HG02571 (cell line): Measurements from ENCODE around the gene WNT4.
"Not testable (repeated sequence)": the region's sequence is repeated elsewhere in the genome, so short reads cannot be mapped to it uniquely, and the experiment has no call there.

ENCODE experiments used
- ATAC-seq: cut with Tn5 transposase; IDR thresholded peaks from one replicate; pipeline ENCODE4 v1.9.1; 2021; ENCODE audit warnings: mild to moderate bottlenecking, moderate library complexity; ENCODE audit not compliant: unreplicated experiment

WNT4 gene

DNA sequence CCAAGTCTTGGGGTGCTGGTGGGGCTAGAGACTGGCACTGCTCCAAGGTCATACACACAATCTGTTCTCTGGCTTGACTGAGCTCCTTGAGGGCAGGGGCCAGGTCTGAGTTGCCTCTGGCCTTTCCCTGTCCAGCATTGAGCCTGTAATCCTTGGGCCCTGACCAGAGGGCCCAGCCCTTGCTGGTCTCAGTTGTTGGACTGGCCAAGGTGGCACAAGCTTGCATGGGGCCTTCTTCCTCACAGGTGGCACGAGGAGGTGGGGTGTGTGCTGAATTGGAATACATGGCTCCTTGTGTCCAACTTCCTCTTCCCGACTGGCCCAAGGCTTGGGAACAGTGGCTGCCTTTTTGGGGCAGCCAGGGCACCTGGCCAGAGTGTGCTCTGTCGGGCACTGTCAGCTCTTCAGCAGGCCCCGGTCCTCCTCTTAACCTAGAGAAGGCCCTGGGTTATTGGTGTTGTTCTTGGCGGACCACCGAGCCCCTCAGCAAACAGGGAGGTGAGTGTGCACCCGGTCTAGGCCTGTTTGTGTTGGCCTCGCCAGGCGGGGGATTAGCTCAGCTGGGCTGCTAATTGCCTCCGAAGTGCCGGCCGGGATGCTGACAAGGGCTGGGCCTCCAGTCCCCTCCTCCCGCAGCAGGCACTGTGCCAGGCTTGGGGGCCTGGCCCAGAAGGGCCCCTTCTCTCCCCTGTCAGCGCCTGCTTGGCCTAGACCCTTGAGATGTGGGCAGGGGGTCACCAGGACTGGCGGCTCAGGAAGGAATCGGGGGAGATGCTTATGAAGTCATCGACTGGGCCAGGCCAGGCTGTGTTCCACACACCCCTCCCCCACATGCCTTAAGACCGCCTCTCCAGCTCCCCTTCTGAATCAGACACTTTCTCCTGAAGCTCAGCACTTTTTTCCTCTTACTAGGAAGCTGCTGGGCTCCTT, 28.5 kb downstream of the WNT4 start:
- no peak for ATAC-seq

- ATAC-seq = no peak
These were observed 30.3 kb downstream of the WNT4 start for GRCh38 chr1:22112554-22112953.

- ATAC-seq = no peak
These were observed 31.3 kb downstream of the WNT4 start for GRCh38 chr1:22111620-22112019.

GRCh38 chr1:22111115-22111514, 31.8 kb downstream of the WNT4 start:
- ATAC-seq = no peak

DNA sequence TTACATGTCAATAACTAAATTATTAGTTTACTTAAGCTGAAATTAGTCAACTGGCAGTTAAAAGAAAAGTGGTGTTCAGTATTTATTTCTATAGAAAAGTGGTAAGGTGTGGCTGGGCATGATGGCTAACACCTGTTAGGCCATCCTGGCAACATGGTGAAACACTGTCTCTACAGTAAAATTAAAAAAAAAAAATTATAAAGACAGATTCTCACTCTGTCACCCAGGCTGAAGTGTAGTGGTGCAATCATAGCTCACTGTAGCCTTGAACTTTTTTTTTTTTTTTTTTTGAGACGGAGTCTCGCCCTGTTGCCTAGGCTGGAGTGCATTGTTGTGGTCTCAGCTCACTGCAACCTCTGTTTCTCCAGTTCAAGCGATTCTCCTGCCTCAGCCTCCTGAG, 32.9 kb downstream of the WNT4 start:
- no peak for ATAC-seq

- no peak for ATAC-seq
These were observed 34.4 kb downstream of the WNT4 start for GRCh38 chr1:22108339-22109105.

- no peak for ATAC-seq
These were observed 35.8 kb downstream of the WNT4 start for GRCh38 chr1:22107126-22107525.

DNA sequence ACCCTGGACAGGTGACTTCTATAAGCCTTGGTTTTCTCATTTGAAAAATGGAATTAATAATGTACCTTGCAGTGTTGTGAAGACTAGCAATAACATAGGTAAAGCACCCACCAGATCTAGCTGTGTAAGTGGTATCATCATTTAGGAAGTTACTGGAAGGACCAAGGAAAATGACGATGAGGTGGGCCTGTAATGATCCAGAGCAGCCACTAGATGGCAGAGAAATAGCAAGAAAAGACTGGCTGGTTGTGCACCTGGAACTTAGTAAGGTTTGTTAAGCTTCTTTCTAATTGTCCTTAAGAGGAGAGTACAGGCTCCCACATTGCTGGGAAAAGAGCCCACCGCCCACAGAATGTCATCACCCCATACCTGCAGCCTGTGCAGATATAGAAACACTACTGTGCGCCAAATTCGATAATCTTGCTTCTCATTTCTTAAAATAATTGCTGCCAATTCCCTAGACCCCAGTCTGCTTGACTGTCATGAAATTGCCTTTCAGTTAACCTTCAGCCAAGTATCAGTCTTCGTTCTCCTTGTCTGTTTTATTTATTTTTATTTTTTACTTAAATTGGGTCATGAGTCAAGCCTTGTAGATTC, 37.2 kb downstream of the WNT4 start:
- ATAC-seq = no peak

DNA sequence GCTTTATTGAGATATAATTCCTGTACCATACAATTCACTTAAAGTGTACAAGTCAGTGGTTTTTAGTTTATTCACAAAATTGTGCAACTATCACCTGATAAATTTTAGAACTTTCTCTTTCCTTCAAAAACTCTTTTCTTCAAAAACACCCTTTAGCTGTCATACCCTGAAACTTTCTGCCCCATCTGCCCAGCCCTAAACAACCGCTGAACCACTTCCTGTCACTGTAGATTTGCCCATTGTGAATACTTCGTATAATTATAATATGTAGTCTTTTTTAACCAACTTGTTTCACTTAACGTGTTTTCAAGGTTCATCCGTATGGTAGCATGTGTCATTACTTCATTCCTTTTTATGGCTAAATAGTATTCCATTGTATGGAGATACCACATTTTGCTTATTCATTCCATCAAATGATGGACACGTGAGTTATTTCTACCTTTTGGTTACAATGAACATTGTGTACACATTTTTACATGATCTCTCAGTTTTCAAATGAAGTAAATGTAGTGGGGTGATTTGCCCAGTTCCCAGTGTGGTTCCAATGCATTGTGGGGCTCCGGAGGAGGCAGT, 37.9 kb downstream of the WNT4 start:
- ATAC-seq = no peak

- ATAC-seq = no peak
These were observed 38.8 kb downstream of the WNT4 start for GRCh38 chr1:22104094-22104493.

DNA sequence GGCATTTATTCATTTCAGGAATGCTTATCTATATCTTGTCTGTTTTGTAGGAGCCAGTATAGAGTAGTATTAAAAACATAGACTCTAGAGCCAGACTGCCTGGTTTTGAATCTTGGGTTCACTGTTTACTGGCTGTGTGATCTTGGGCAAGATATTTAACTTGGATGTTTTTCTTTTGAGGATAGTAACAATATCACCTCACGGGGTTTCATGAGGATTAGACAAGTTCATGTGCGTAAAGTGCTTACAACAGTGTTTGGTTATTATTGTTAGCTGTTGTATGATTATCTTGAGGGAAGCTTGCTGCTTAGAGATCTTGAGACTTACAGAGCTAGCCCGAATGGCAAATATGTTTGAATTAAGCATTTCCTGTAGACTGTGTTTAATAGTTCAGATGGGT, 40.2 kb downstream of the WNT4 start:
- ATAC-seq = no peak

DNA sequence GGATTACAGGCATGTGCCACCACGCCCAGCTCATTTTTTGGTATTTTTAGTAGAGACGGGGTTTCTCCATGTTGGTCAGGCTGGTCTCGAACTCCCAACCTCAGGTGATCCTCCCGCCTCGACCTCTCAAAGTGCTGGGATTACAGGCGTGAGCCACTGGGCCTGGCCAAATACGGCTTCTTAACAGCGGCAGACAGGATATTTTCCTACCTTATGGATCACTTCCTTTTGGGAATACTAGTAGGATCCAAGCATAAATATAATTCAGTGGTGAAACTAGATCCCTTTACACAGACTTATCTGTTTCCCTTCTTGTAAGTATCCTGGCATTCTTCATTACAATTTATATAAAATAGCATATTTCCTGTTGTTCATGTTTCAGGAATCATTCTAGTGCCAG, 40.9 kb downstream of the WNT4 start:
- no peak for ATAC-seq

GRCh38 chr1:22101199-22101598, 41.7 kb downstream of the WNT4 start:
- no peak for ATAC-seq

DNA sequence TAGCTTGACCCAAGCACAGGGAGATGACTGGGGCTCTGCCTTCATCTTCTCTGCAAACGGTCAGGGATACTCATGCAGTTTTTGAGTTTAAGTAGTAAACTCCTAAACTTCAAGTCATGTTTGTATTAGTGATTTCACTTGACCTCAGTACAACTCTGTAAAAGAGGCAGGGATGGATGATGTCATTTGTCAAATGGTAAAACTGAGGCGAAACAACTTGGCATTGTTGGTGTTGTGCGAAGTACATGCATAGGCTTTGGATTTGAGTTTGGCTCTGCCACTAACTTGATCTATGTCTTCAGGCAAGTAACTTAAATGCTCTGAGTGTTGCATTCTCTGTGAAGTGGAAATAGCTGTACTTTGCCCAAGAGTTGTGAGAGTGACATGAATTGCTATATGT, 42.7 kb downstream of the WNT4 start:
- ATAC-seq = no peak

DNA sequence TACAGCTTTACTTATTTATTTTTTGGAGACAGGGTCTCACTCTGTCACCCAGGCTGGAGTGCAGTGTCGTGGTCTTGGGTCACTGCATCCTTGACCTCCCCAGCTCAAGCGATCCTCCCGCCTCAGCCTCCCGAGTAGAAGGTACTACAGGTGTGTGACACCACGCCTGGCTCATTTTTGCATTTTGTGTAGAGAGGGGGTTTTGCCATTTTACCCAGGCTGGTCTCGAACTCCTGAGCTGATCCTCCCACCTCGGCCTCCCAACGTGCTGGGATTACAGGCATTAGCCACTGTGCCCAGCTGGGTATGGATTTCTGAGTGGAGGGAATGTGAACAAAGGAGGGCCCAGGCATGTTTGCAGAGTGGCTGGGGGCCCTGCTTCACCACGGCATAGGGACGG, 44.1 kb downstream of the WNT4 start:
- ATAC-seq = no peak

DNA sequence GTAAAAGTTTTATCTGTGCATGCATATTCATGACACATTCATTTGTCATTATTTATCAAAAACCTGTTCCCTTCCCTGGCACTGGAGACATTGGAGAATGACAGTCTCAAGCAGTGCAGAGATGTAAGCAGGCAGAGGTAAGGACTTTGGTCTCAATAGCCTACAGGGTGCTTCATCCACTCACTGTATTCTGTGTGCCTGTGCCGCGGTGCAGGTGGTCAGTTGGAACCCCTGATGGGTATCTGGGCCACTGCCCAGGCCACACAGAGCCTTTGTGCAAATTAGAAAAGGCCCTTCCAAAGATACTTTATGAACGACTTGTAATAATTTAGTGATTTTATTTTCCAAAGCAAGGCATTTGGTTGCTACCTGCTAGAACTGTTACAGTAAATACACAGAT, 46.4 kb downstream of the WNT4 start:
- no peak for ATAC-seq

- ATAC-seq = no peak
These were observed 46.9 kb downstream of the WNT4 start for GRCh38 chr1:22096036-22096435.

GRCh38 chr1:22093513-22093912, 49.4 kb downstream of the WNT4 start:
- ATAC-seq = no peak

GRCh38 chr1:22092026-22092768, 50.7 kb downstream of the WNT4 start:
- not testable (repeated sequence) for ATAC-seq

DNA sequence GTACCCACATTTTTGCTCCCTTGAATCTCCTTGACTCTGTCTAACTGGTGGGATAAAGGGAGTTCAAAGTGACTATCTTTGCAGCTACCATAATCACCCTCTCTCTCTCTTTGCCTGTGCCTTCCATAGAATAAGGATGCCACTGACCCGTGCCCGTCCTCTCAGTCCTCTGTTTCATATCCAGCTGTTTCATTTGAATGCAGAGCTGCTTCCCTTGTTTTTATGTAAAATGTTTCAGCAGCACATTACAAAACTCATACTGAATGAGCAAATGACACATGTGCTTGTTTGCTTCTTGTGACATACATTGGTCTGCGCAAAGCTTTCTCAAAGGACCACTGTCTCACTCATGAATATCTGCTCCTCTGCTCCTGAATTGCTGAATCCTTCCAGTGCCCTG, 52.0 kb downstream of the WNT4 start:
- ATAC-seq = no peak

DNA sequence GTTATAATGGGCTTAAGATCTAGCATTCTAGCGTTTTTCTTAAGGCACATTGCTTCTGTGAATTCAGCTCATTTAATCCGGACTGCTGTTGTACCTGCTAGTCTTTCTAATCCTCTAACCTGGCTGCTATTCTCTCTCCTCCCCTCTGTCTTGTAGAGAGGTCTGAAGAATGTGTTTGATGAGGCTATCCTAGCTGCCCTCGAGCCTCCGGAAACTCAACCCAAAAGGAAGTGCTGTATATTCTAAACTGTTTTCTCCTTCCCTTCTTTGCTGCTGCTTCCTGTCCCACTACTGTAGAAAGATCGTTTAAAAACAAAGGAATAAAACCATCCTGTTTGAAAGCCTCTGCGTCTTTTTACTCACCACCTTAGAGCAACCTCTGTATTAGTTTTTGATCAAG, 53.1 kb downstream of the WNT4 start:
- no peak for ATAC-seq
